Tibial nerve (tissue), 4 donors: ENCODE data around the gene TOPBP1.

Experiments
- CTCF ChIP-seq, 5 experiments: fragments of 200-600 bp in 3 of 5; fragments of 450-650 bp in 2 of 5; sonication (generic) in 3 of 5; IDR thresholded peaks; one replicate each; pipeline ENCODE4 v1.5.1; 2016 to 2019; ENCODE audit warnings: antibody characterized with exemption in 5 of 5, mild to moderate bottlenecking in 3 of 5, moderate library complexity in 2 of 5
- EP300 ChIP-seq, 2 donors: sonication (generic); formaldehyde crosslinking; IDR thresholded peaks; one replicate each; pipeline ENCODE4 v1.6.1; 2017; ENCODE audit warnings: antibody characterized with exemption in 2 of 2, mild to moderate bottlenecking in 1 of 2
- POLR2A ChIP-seq, 2 donors: fragments of 450-650 bp; IDR thresholded peaks; one replicate each; pipeline ENCODE4 v1.6.1; 2017; ENCODE audit warnings: antibody characterized with exemption in 2 of 2, mild to moderate bottlenecking in 2 of 2, moderate library complexity in 2 of 2

- no peak for TF ChIP-seq CTCF (IDR thresholded peaks at IDR 0.05)
- no peak for TF ChIP-seq EP300 (IDR thresholded peaks at IDR 0.05)
- no peak for TF ChIP-seq POLR2A (IDR thresholded peaks at IDR 0.05)
These were observed 12.2 kb downstream of the TOPBP1 start for GRCh38 chr3:133649486-133650068.
